GM19467 (cell line): Measurements from ENCODE around the gene MAP2K5.

Experiments used
- ATAC-seq: cut with Tn5 transposase; IDR thresholded peaks from one replicate; pipeline ENCODE4 v1.9.1; 2021; ENCODE audit warnings: mild to moderate bottlenecking, moderate library complexity; ENCODE audit not compliant: unreplicated experiment

MAP2K5 gene

GRCh38 chr15:67717776-67718175 lies 175.3 kb downstream of the MAP2K5 start:
- no peak for ATAC-seq

DNA sequence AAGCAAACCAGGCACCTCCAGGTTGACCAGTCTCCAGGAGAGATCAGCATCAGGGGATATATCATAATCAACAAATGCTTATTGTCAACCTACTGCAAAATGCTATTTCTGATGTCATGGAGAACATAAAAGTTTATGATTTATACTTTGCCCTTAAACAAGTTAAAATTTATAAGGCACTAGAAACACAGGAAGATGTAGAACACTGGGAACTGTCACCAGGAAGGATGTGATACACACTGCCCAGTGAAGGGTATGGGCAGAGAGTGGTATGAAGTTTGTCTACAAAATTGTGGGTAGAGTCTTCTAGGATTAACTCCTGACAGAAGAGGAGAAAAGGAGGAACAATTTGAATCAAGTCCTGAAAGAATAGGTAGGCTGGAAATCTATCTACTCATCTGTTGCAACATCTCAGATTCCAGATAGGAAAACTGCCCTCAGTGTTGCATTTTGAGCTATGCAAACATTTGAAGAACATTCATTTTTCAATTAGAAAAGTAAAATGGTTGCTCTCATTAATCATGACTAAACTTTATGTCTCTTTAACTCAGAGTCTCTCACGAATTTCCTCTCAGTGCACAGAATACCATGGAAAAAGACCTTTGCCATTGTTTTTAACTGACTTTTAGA lies 176.9 kb downstream of the MAP2K5 start:
- no peak for ATAC-seq

- ATAC-seq = no peak
Observed at GRCh38 chr15:67720556-67721175, 178.2 kb downstream of the MAP2K5 start.

DNA sequence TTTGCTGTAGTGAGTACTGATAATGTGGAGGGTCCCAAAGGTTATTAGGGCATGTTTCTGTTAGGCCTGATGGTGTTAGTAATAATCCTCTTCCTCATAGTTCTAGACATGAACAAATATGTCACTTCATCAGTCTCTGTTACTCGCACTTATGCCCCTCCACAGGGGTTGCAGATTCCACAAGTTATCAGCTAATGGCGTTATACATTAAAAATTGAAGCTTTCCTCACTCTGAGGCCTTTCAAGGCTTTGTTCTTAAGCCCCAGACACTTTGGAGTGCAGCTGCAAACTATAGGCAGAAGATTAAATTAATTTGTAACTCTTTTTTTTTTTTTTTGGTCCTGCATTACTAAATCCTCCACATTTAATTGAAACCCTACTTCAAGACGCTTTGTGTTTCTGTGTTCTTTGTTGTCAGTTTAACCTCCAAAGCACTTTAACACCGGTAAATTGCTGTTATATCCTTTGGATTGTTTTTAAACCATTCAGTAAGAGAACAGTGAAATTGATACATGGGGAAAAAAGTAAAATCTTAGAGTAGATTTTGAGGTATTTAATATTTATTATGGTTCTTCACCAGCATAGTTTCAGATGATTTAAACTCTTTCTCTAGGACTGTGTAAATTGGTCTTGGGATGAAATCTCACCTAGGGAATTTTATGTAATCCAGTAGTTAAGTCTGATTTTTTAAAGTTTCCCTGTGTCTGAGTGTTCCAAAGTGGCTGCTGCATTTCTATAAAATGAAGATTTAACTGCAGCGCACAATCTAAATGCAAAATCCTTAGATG lies 179.7 kb downstream of the MAP2K5 start:
- ATAC-seq = no peak

DNA sequence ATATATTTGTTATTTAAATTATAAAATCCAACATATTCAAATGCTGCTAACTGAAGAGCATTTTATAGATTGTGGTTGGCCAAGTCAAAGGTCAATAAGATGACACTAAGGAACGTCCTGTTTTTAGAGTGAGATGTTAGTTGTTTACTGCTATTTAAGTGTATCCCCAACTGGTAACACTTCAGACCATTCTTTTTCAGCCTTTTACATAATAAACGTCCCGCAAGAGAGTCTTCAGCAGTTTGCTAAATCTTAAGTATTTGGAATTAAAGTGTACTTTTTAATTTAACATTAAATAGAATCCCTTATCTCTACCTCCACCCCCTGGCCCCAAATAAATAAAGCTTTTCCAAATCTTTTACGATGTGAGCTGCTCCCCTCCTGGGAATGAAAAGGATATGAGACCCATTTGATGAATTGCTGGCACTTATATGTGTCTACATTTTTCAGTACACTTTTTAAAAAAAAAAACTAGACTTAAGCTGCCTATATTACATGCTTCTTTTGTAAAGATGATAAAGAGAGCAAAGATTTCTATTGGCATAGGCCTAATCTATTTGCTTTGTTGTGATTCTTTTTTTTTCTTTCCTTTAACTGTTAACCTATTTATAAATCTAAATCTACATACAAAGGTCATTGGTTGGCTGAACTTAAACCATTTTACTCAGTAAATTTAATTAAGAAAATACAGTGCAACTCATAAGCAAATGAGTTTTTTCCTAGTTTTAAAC lies 181.0 kb downstream of the MAP2K5 start:
- no peak for ATAC-seq

- no peak for ATAC-seq
Observed at GRCh38 chr15:67724691-67725375, 182.3 kb downstream of the MAP2K5 start.

GRCh38 chr15:67730135-67730534 lies 187.6 kb downstream of the MAP2K5 start:
- no peak for ATAC-seq

GRCh38 chr15:67731112-67731721 lies 188.7 kb downstream of the MAP2K5 start:
- ATAC-seq = no peak

DNA sequence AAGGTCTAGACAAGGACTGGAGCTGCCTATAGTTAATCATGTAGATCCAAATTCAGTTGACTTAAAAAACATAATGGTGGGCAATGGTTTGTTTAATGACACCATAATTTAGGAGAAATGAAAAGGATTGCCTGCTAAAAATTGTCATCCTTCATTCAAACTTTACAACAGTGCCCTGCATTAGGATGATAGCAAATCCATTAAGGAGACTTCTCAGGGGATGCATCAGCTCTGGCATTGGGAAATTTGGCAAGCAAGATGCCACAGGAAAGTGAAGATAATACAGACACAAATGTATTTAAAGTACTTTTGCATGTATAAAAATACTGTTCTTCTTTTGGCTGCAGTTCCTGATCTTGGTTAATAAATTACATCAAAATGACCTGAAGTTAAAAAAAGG lies 189.7 kb downstream of the MAP2K5 start:
- no peak for ATAC-seq

- ATAC-seq = no peak
Observed at GRCh38 chr15:67732671-67733374, 190.3 kb downstream of the MAP2K5 start.

DNA sequence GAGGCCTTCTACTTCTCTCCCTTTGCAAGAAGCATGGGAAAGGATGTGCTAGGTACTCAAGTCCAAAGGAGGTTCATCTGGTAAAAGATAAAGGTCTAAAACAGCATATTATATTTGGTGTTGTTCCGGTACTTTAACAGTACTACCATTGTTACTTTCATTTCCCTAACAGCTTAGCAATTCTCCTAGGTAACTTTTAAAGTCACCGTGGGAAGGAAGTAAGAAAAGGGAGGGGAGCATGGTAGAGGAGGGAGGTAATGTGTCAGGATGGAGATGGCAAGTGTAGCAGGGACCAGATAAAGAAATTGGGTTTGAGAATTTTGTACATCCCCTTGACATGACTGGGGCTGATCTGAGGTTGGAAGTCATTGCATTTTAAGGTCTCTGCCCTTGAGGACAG lies 193.4 kb downstream of the MAP2K5 start:
- no peak for ATAC-seq

DNA sequence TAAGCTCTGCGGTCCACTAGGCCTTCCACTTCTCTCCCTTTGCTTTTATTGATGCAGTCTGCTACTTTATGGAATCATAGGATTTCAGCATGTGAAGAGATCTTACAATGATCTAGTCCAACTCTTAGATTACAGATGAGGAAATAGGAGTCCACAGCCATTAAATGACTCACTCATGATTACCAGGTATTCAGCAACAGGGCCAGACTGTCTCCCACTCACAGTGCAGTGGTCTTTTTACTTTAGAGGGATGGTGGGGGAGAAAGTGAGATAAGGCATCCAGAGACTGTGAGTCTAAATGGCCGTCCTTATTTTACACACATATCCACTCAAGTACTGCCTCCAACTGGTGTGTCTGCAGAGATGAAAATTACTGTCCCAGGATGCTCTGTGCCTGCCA lies 194.3 kb downstream of the MAP2K5 start:
- no peak for ATAC-seq

- ATAC-seq = no peak
Observed at GRCh38 chr15:67738056-67738455, 195.6 kb downstream of the MAP2K5 start.

GRCh38 chr15:67740405-67740804 lies 197.9 kb downstream of the MAP2K5 start:
- no peak for ATAC-seq

DNA sequence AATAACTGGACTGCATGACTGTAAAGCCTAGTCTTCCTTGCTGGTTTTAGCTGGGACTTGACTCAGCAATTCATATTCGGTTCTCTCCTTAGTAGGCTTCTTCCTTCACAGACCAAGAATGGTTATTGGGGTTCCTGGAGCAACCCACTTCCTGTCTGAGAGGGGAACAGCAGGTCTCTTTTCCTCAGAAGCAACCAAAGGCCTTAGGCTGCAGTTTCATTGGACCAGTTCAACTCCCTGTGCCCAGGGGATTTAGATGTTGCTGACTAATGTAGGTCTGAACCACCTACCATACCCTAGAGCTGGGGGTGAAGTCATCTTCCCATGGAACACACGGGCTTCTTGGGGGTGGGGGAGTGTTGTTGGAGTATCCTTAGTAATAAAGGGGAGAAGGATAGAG lies 198.8 kb downstream of the MAP2K5 start:
- ATAC-seq = no peak

DNA sequence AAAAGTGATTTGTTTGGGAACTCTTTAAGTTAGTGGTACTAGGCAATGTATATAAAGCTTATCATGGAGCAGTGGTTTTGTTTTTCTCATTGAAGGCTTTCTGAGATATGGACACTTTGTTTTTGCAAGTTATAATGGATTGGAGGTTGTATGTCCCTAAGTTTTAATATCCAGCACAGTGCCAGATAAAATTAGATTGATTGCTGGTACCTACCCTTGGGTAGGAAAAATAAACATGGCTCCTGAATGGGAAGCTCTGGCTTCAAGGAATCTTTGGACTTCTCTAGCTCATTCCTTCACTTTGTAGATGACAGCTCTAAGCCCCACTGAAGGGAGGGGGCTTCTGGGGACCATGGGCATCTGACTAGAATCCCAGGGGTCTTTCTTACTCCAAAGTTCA lies 201.1 kb downstream of the MAP2K5 start:
- ATAC-seq = no peak

- no peak for ATAC-seq
Observed at GRCh38 chr15:67744331-67745072, 202.0 kb downstream of the MAP2K5 start.

GRCh38 chr15:67745073-67746006 lies 202.8 kb downstream of the MAP2K5 start:
- no peak for ATAC-seq
